ENCODE data around the gene CHN2.

The CHN2 gene

GRCh38 chr7:29214056-29214455 lies 19.5 kb downstream of the CHN2 start:
- CTCF ChIA-PET: no interaction called here
- no peak for DNase-seq (ENCODE audit: extremely low spot score)
- TF ChIP-seq FOXK2 (IDR thresholded peaks at IDR 0.05): no peak
- TF ChIP-seq ZNF384 (IDR thresholded peaks at IDR 0.05): no peak
- TF ChIP-seq L3MBTL2 (conservative IDR thresholded peaks at IDR 0.05): no peak
- TF ChIP-seq FOXM1 (IDR thresholded peaks at IDR 0.05; ENCODE audit: borderline replicate concordance): no peak
- no peak for TF ChIP-seq ARNT (IDR thresholded peaks at IDR 0.05)
- TF ChIP-seq BHLHE40 (IDR thresholded peaks at IDR 0.05; ENCODE audit: borderline replicate concordance): no peak
- TF ChIP-seq FOXA1 (IDR thresholded peaks at IDR 0.05): no peak
- TF ChIP-seq TARDBP (IDR thresholded peaks at IDR 0.05): no peak
- TF ChIP-seq CTBP1 (IDR thresholded peaks at IDR 0.05; ENCODE audit: borderline replicate concordance): no peak
- no peak for TF ChIP-seq NFRKB (IDR thresholded peaks at IDR 0.05)
- no peak for TF ChIP-seq SP1 (IDR thresholded peaks at IDR 0.05)
- POLR2A ChIA-PET: no interaction called here

- TF ChIP-seq NFRKB (IDR thresholded peaks at IDR 0.05) (no peak), FOXK2 (IDR thresholded peaks at IDR 0.05) (no peak), HDGF (IDR thresholded peaks at IDR 0.05; ENCODE audit: borderline replicate concordance) (no peak), ARNT (IDR thresholded peaks at IDR 0.05) (no peak), SP1 (IDR thresholded peaks at IDR 0.05) (no peak), SUZ12 (IDR thresholded peaks at IDR 0.05) (no peak), TARDBP (IDR thresholded peaks at IDR 0.05) (no peak), FOXM1 (IDR thresholded peaks at IDR 0.05; ENCODE audit: borderline replicate concordance) (no peak), ZNF384 (IDR thresholded peaks at IDR 0.05) (no peak), BHLHE40 (IDR thresholded peaks at IDR 0.05; ENCODE audit: borderline replicate concordance) (no peak), PKNOX1 (IDR thresholded peaks at IDR 0.05) (no peak), ELF4 (IDR thresholded peaks at IDR 0.05) (no peak), LEF1 (IDR thresholded peaks at IDR 0.05; ENCODE audit: borderline replicate concordance) (no peak)
Measured at GRCh38 chr7:29214816-29215215, 20.2 kb downstream of the CHN2 start.

GRCh38 chr7:29216128-29216527 lies 21.6 kb downstream of the CHN2 start:
- no peak for DNase-seq (ENCODE audit: extremely low spot score)
- TF ChIP-seq BHLHE40 (IDR thresholded peaks at IDR 0.05; ENCODE audit: borderline replicate concordance): no peak
- no peak for TF ChIP-seq HDGF (IDR thresholded peaks at IDR 0.05; ENCODE audit: borderline replicate concordance)
- TF ChIP-seq NFRKB (IDR thresholded peaks at IDR 0.05): no peak
- no peak for TF ChIP-seq ELF4 (IDR thresholded peaks at IDR 0.05)
- no peak for TF ChIP-seq CTBP1 (IDR thresholded peaks at IDR 0.05; ENCODE audit: borderline replicate concordance)
- no peak for TF ChIP-seq TARDBP (IDR thresholded peaks at IDR 0.05)
- TF ChIP-seq LEF1 (IDR thresholded peaks at IDR 0.05; ENCODE audit: borderline replicate concordance): no peak
- no peak for TF ChIP-seq PKNOX1 (IDR thresholded peaks at IDR 0.05)
- TF ChIP-seq FOXA1 (IDR thresholded peaks at IDR 0.05): no peak
- TF ChIP-seq L3MBTL2 (conservative IDR thresholded peaks at IDR 0.05): no peak
- TF ChIP-seq ZNF384 (IDR thresholded peaks at IDR 0.05): no peak
- TF ChIP-seq SP1 (IDR thresholded peaks at IDR 0.05): no peak
- ChIA-PET CTCF (interaction anchor here (1.0 to 1.8 kb wide), 2 partner anchors 8 to 26 kb away, joined by 4 to 10 read pairs; no protein-coding TSS in a partner anchor), POLR2A (no interaction called here)

More at GRCh38 chr7:29214816-29215215, 20.2 kb downstream of the CHN2 start:
- DNase-seq (ENCODE audit: extremely low spot score): no peak
- POLR2A ChIA-PET: no interaction called here
- CTCF ChIA-PET: no interaction called here

GRCh38 chr7:29217113-29217512 lies 22.5 kb downstream of the CHN2 start:
- ChIA-PET POLR2A (no interaction called here), CTCF (interaction anchor here (0.7 to 1.8 kb wide), 2 partner anchors 25 to 27 kb away, joined by 4 to 10 read pairs; no protein-coding TSS in a partner anchor)
- no peak for DNase-seq (ENCODE audit: extremely low spot score)
- TF ChIP-seq LEF1 (IDR thresholded peaks at IDR 0.05; ENCODE audit: borderline replicate concordance): no peak
- TF ChIP-seq FOXA1 (IDR thresholded peaks at IDR 0.05): no peak
- TF ChIP-seq CTBP1 (IDR thresholded peaks at IDR 0.05; ENCODE audit: borderline replicate concordance): no peak
- TF ChIP-seq TARDBP (IDR thresholded peaks at IDR 0.05): no peak
- no peak for TF ChIP-seq FOXM1 (IDR thresholded peaks at IDR 0.05; ENCODE audit: borderline replicate concordance)
- TF ChIP-seq HDGF (IDR thresholded peaks at IDR 0.05; ENCODE audit: borderline replicate concordance): no peak
- TF ChIP-seq ELF4 (IDR thresholded peaks at IDR 0.05): no peak
- no peak for TF ChIP-seq ARNT (IDR thresholded peaks at IDR 0.05)
- no peak for TF ChIP-seq PKNOX1 (IDR thresholded peaks at IDR 0.05)
- no peak for TF ChIP-seq SUZ12 (IDR thresholded peaks at IDR 0.05)
- TF ChIP-seq SP1 (IDR thresholded peaks at IDR 0.05): no peak
- TF ChIP-seq FOXK2 (IDR thresholded peaks at IDR 0.05): no peak
- no peak for TF ChIP-seq L3MBTL2 (conservative IDR thresholded peaks at IDR 0.05)
- TF ChIP-seq NFRKB (IDR thresholded peaks at IDR 0.05): no peak
- no peak for TF ChIP-seq ZNF384 (IDR thresholded peaks at IDR 0.05)
- no peak for TF ChIP-seq BHLHE40 (IDR thresholded peaks at IDR 0.05; ENCODE audit: borderline replicate concordance)

GRCh38 chr7:29224726-29225125 lies 30.2 kb downstream of the CHN2 start:
- ChIA-PET CTCF (interaction anchor here (1.2 kb wide), 1 partner anchor 9 kb away, joined by 4 read pairs; no protein-coding TSS in a partner anchor), POLR2A (no interaction called here)
- TF ChIP-seq FOXM1 (IDR thresholded peaks at IDR 0.05; ENCODE audit: borderline replicate concordance): no peak
- TF ChIP-seq TARDBP (IDR thresholded peaks at IDR 0.05): no peak
- no peak for TF ChIP-seq FOXK2 (IDR thresholded peaks at IDR 0.05)
- no peak for TF ChIP-seq ZNF384 (IDR thresholded peaks at IDR 0.05)
- no peak for TF ChIP-seq SUZ12 (IDR thresholded peaks at IDR 0.05)
- TF ChIP-seq PKNOX1 (IDR thresholded peaks at IDR 0.05): no peak
- no peak for TF ChIP-seq ARNT (IDR thresholded peaks at IDR 0.05)
- no peak for DNase-seq (ENCODE audit: extremely low spot score)
